ENCODE data around the gene NUDT15. TPM values are rescaled to one million over a fixed set of nuclear protein-coding genes. Genes with fewer than 3 reads are reported as not detected.
"Not testable (repeated sequence)": the region's sequence is repeated elsewhere in the genome, so short reads cannot be mapped to it uniquely, and the experiment has no call there.

NUDT15 gene
- total and polyA plus RNA-seq, 7 donors: 6.6 to 53.4 (median 8.9) TPM

DNA sequence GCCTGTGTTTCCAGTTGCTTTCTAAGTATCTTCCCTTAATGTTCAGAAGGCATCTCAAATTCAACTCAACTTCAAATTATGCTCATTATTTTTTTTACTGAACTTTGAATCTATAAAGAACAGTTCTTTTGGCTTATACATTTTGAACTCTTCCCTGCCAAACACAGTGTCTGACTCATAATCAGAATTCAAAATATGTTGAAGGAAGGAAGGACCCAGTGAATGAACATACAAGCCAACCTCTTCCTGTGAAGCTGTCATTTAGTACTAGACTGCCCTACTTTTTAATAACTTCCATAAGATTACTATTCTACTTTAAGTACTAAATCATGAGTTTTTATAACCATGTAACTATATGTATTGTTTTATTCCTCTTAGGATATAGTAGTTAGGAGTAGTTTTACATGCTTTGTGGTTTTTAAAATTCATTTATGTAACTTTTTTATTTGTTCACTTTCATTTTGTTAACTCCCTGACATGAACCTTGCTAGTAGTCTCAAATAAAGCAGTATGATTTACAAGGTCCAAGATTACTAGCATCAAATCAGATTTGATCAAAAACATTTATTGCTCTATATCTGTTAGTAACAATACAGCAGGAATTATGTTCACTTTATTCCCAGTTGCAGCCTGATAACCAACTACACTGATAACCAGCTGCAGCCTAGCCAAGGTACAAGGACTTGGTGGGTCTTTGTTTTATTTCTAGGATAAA lies 6.4 kb downstream of the NUDT15 start:
- Histone ChIP-seq H3K36me3 (peaks cover 0 to 16% (median 9%) of the 10 kb centered on the region in 4 donors), H3K4me3 (no peak overlapping the region), H3K27me3 (no peaks in the 10 kb centered on the region), H3K27ac (no peak overlapping the region), H3K9me3 (no peaks in the 10 kb centered on the region), H3K4me1 (no peaks in the 10 kb centered on the region)
- DNase-seq: no peak
- TF ChIP-seq, protein P1, sequence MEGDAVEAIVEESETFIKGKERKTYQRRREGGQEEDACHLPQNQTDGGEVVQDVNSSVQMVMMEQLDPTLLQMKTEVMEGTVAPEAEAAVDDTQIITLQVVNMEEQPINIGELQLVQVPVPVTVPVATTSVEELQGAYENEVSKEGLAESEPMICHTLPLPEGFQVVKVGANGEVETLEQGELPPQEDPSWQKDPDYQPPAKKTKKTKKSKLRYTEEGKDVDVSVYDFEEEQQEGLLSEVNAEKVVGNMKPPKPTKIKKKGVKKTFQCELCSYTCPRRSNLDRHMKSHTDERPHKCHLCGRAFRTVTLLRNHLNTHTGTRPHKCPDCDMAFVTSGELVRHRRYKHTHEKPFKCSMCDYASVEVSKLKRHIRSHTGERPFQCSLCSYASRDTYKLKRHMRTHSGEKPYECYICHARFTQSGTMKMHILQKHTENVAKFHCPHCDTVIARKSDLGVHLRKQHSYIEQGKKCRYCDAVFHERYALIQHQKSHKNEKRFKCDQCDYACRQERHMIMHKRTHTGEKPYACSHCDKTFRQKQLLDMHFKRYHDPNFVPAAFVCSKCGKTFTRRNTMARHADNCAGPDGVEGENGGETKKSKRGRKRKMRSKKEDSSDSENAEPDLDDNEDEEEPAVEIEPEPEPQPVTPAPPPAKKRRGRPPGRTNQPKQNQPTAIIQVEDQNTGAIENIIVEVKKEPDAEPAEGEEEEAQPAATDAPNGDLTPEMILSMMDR (IDR thresholded peaks at IDR 0.05): no peak
- TF ChIP-seq EP300 (IDR thresholded peaks at IDR 0.05) (no peak), POLR2A (IDR thresholded peaks at IDR 0.05) (no peak)
- intact Hi-C loops (cut with DNase I): no loop called here

DNA sequence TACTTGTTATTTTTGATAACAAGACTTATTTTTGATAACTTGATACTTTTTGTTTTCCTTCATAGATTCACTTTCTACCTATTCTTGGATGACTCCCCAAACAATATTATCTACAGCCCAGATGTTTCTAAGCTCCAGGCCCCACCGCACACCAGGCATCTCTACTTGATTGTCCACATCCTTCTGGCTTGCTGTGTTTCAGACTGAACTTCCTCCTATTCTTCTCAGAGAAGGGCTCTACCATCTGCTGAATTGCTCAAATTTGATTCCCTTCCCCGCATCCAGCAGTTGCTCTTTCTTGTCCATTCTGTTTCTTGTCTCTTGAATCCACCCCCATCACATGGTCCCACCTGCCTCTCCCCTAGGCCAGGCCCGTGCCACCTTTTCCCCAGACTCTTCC lies 13.0 kb downstream of the NUDT15 start:
- no peaks in the 10 kb centered on the region for H3K27me3 ChIP-seq
- WGBS, 2 donors: 93 to 97% methylated on average over 3 of the region's 3 CpGs
- no peak for DNase-seq
- peaks cover 0 to 41% (median 14%) of the 10 kb centered on the region in 4 donors for H3K36me3 ChIP-seq
- H3K4me3 ChIP-seq: no peak overlapping the region
- TF ChIP-seq, protein P1 (IDR thresholded peaks at IDR 0.05): no peak
- TF ChIP-seq EP300 (IDR thresholded peaks at IDR 0.05) (no peak), POLR2A (IDR thresholded peaks at IDR 0.05) (no peak), POLR2AphosphoS5 (IDR thresholded peaks at IDR 0.05) (no peak)
- H3K9me3 ChIP-seq: no peaks in the 10 kb centered on the region
- intact Hi-C loops (cut with DNase I): no loop called here
- no peaks in the 10 kb centered on the region for H3K4me1 ChIP-seq
- H3K27ac ChIP-seq: no peak overlapping the region

DNA sequence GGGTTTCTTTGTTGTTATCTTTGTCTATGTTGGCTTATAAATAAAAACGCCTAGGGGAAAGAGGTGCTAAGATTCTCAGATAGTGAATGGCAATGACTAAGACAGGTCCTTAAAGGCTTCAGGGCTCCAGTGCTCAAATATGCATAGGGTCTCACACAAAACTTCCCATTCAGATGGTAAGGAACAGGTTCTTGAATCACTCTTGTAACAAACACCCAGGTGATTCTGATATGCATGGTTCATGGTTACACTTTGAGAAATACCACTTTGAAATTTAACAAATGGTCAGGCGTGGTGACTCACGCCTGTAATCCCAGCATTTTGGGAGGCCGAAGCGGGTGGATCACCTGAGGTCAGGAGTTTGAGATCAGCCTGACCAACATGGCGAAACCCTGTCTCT lies 17.1 kb downstream of the NUDT15 start:
- Histone ChIP-seq H3K9me3 (no peaks in the 10 kb centered on the region), H3K27ac (no peak overlapping the region), H3K4me1 (no peaks in the 10 kb centered on the region), H3K4me3 (no peak overlapping the region), H3K27me3 (no peaks in the 10 kb centered on the region), H3K36me3 (peaks cover 0 to 38% (median 10%) of the 10 kb centered on the region in 4 donors)
- no peak for DNase-seq
- TF ChIP-seq, protein P1 (IDR thresholded peaks at IDR 0.05): no peak
- WGBS, 2 donors: 92 to 96% methylated on average over 6 of the region's 6 CpGs
- intact Hi-C loops (cut with DNase I): no loop called here

DNA sequence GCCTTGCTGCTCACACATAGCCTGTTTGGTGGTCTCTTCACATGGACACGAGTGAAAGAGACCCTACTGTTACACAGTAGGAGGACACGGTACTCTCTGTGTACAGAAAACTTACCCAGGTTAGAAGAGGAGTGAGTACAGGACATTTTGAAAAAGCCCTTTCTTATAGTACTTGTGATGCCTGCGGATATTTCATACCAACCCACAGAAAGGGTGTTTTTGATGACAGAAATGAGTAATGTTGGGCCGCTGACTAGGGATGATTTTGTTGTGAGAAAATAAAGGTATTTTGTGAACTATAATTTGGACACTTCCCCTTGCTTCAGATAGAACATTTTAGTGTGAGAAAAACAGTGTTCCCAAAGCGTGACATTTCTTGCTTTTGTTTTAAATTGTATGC lies 18.2 kb downstream of the NUDT15 start:
- no peak for DNase-seq
- Histone ChIP-seq H3K27me3 (no peaks in the 10 kb centered on the region), H3K4me1 (no peaks in the 10 kb centered on the region), H3K4me3 (no peak overlapping the region), H3K27ac (no peak overlapping the region), H3K9me3 (no peaks in the 10 kb centered on the region), H3K36me3 (peaks cover 0 to 28% (median 9%) of the 10 kb centered on the region in 4 donors)
- TF ChIP-seq POLR2AphosphoS5 (IDR thresholded peaks at IDR 0.05) (no peak), EP300 (IDR thresholded peaks at IDR 0.05) (no peak), POLR2A (IDR thresholded peaks at IDR 0.05) (no peak)
- TF ChIP-seq, protein P1 (IDR thresholded peaks at IDR 0.05): no peak
- 91 to 94% methylated on average over 5 of the region's 5 CpGs for WGBS, 2 donors
- intact Hi-C loops (cut with DNase I): no loop called here

DNA sequence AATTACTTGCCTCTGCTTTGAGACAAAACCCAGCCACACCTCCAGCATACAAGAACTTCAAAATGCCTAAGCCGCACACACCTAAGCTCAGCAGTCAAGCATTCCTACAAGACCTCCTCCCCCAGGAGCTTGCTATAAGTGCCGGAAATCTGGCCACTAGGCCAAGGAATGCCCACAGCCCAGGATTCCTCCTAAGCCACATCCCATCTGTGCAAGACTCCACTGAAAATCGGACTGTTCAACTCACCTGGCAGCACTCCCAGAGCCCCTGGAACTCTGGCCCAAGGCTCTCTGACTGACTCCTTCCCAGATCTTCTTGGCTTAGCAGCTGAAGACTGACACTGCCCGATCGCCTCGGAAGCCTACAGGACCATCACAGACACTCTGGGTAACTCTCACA lies 21.0 kb downstream of the NUDT15 start:
- intact Hi-C loops (cut with DNase I); H3K27me3 ChIP-seq; H3K4me1 ChIP-seq; H3K9me3 ChIP-seq; H3K27ac ChIP-seq; DNase-seq; H3K4me3 ChIP-seq; H3K36me3 ChIP-seq: not testable (repeated sequence)
- WGBS, 2 donors: 97% methylated on average over 6 of the region's 6 CpGs

DNA sequence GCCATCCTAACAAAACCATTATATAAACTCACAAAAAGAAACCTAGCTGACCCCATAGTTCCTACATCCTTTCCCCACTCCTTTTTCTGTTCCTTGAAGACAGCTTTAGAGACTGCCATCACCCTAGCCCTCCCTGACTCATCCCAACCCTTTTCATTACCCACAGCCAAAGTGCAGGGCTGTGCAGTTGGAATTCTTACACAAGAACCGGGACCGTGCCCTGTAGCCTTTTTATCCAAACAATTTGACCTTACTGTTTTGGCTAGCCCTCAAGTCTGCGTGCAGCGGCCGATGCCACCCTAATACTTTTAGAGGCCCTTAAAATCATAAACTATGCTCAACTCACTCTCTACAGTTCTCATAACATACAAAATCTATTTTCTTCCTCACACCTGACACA lies 22.4 kb downstream of the NUDT15 start:
- H3K4me3 ChIP-seq; H3K36me3 ChIP-seq; H3K27me3 ChIP-seq; DNase-seq; intact Hi-C loops (cut with DNase I); H3K27ac ChIP-seq; H3K4me1 ChIP-seq; H3K9me3 ChIP-seq: not testable (repeated sequence)
- 57 to 77% methylated on average over 5 of the region's 5 CpGs for WGBS, 2 donors
